CD4-positive, alpha-beta T cell treated with Interleukin-4 for 1 hour (primary cell): ENCODE measurements around the gene CPNE4.

ENCODE experiments used
- DNase-seq, 2 donors: peaks; one replicate each; pipeline ENCODE4 v3.0.0-alpha.2; 2020 to 2022

CPNE4 gene

GRCh38 chr3:131568460-131568859 is 466.4 kb downstream of the CPNE4 start:
- DNase-seq = no peak

DNA sequence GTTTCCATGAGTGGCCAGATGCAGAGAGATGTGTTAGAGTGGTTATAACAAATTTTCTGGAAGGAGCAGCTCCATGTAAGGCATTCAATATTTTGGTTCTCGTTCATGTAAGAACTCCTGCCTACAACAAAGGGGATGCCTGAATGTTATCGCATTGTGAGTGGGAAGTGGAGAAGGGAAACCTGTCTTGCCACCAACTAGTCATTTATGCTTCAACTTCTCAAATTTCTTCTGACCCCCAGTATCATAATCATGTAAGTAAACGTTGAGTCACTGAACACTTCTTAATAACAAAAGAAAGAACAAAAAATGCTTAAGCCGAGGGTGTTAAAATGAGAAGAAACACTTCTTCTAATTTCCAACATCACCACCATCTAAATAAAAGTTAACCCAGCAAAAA is 470.0 kb downstream of the CPNE4 start:
- no peak for DNase-seq

DNA sequence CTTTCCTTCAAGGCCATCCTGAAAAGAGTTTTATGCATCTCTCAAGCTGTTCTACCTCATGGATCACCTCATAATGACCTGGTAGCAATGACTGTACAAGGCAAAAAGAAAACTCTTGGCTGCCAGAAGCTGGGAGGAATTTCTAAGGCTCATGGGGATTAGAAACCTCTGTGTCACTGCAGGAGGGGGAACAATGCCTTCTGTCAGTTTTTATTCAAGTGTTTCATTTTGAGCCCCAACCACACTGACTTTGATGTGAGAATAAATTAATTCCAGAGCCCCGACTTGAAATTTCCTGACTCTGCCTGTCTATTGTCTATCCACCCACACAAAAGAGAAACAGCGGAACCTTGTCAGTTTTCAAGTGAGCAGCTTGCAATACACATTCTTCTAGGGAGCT is 473.3 kb downstream of the CPNE4 start:
- no peak for DNase-seq

DNA sequence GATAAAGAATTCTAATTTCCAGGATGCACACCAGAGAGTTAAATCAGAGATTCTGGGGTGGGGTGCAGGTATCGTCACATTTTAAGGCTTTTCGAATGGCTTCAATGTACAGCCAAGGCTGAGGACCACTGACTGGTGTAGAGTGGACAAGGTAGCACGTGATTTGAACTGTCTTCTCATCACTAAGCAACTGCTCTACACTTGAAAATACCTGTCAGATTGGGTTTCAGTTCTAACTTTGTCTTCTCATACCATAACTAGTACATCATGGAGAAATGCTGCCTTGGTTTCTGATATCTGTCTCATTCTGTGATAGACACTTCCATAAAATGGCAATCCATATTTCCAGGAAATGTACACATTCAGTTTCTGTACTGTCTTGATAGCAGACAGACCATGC is 474.0 kb downstream of the CPNE4 start:
- no peak for DNase-seq

DNA sequence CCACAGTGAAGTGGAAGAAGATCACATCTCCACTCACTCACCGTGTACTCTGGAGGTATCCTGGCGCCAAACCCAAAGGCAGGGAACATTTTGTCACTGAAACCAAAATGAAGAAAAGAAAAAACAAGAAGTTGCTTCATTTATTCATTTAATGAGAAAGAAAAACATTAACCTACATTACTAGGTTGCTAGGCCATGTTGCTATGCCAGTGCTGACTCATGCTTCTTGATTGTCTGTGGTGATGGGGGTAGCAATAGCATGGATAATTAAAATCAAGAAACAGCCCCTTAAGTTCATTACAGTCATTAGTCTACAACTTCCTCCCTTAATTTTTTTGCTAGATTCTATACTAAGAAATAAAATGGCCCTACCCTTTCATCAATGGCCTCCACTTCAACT is 479.4 kb downstream of the CPNE4 start:
- no peak for DNase-seq

GRCh38 chr3:131553495-131554247 is 481.1 kb downstream of the CPNE4 start:
- DNase-seq = no peak

DNA sequence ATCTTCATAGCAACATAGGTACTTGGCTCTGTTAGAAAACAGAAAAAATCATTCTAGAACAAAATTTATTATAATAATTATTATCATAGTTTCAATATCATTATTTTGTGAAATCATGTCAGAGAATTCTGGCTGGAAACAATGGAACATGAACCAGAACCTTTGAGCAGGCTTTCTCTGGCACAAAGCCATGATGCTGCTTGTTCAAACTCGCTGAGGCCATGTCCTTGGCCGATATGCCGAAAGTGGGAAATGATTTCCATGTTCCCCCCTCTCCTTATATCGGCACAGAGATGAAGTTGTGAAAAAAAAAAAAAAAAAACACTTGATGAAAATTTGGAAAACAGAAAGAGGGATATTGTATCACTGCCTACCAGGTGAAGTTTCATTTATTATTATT is 483.1 kb downstream of the CPNE4 start:
- no peak for DNase-seq

DNA sequence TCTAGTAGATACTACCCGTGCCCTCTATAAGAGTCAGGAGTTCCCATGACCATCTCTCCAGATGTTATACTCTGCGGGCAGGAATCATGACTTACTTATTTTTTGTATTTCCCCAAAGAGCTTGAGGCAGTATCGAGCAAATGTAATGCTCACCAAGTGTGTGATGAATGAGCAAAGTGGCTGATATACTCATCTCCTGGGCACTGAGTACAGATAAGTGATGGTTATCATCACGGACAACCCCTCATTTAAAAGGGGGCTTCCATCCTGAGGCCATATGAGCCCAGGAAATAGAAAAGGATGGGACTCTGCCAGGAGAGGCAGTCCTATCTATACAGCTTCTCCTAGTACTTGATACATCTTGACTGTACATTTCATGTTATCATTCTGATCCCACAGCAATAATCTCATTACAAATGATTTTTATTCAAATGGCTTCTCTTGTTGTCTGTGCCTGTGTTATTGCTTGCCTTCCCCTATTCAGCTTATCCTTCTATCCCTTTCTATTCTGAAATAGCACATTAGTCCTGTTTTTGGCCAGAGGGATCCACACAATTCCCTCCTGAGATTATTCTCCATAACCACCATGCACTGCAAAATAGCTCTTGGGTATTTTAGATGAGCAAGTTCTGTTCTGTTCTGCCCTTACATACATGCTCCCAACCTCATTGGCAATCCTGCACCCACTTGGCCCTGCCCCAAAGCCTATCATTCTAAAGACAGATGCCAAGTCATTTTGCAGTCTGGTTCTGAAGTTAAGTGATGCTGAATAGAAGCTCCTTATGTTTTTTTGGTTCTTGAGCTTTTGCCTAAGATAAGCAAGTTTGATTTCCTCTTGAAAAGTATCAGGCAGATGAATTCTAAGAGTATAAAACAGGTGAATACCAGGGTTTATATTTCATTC is 484.0 kb downstream of the CPNE4 start:
- DNase-seq = no peak

DNA sequence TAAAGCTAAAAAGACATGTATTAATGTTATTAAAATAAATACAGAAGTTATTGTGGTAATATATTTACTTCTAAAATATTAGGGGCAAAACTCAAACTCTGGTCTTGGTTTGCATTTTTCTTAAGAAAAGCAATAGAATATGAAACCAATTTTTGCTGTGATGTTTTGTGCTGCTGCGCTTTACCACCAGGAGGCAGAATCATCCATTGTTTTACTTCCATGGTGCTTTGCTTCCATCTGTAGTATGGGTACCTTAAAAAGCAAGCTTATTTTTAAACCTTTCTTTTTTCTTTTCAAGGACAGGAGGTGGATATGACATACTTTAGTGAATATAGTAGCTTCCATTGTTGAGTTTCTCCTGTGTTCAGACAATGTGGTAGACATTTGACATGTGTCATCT is 485.5 kb downstream of the CPNE4 start:
- DNase-seq = no peak

DNA sequence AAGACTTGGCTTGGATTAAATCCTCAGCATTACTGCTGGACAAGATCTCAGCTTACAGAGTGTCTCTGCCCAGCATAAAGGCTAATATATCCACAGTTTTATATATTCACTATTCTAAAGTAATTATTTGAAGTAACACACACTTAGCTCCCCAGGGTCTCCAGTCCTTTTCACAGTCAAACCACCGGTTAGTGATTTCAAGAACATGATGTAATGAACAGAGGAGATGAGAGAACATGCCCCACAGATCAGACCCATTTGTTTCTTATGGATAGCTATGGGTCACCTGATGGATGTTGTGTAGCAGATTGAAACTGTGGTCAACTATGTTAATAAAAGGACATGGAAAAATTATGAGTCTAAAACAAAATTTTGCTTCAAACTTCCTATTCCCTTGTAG is 487.2 kb downstream of the CPNE4 start:
- DNase-seq = no peak

DNA sequence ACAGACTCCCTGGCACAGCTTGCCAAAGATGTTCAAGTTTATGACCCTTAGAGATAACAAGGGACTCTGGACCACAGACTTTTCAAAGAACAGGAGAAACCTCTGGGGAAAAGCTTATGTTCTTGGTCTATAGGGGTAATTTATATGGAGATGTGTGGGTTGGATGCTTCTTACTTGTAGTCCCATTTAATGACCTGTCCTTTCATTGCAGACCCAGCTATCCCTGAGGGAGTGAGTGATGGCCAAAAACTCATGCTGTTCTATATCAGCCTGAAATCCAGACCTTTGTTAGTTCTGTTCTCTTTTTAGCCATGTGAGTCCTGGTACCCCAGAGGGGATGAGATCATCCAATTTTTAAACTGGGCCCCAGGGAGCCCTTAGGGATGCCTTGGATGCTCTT is 488.4 kb downstream of the CPNE4 start:
- no peak for DNase-seq

- no peak for DNase-seq
Observed at GRCh38 chr3:131544557-131544956, 490.3 kb downstream of the CPNE4 start.

- DNase-seq = no peak
Observed at GRCh38 chr3:131543714-131544113, 491.1 kb downstream of the CPNE4 start.

- no peak for DNase-seq
Observed at GRCh38 chr3:131541288-131541687, 493.5 kb downstream of the CPNE4 start.

GRCh38 chr3:131540821-131541220 is 494.0 kb downstream of the CPNE4 start:
- DNase-seq = no peak

GRCh38 chr3:131540143-131540542 is 494.7 kb downstream of the CPNE4 start:
- no peak for DNase-seq

DNA sequence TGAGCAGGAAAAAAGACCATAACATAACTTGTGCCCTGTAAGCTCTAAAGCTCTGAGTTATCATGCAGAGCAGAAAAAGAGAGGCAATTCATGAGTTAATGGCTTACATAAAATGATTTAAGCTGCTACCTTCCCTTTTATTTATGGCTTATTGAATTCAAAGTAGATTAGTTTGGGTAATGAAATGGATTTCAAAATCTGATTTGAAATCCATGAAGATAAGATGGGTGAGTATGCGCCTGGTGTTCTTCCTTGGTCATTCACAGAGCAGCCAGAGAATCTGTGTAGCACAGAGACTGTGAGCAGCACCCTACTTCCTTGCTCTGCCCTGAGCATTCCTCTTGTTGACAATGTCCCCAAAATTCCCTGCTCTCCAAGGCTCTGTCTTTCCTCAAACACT is 495.8 kb downstream of the CPNE4 start:
- no peak for DNase-seq

DNA sequence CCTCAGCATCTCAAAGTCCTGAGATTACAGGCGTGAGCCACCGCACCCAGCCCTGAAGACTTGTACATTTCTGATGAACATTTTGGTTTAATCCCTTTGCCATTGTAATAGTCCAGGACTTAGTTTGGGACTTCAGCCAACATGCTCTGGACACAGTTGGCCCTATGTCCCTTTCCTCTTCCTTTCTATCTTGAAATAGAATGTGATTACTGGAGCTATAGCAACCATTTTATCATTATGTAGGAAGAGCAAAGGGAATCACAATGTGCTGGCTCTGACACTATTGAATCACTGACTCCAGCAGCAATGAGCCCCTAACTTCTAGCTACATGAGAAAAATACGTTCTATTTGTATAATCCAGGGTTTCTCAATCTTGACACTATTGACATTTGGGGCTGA is 497.3 kb downstream of the CPNE4 start:
- no peak for DNase-seq

DNA sequence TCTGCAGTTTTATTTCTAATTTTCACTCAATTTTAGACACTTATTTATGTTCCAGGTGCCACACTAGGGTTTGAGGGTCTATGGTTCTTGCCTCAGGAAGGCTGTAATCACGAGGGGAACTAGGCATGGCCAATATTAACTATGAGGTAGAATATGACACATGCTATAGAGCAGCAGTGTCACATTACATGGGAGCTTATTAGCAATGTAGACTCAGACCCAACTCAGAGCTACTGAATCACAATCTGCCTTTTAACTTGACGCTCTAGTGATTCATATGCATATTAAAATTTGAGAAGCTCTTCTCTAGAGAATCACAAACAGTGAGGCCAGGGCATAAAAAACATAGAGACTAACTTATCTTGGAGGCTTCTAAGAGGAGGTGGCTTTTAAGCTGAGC is 499.2 kb downstream of the CPNE4 start:
- no peak for DNase-seq

GRCh38 chr3:131535131-131535530 is 499.7 kb downstream of the CPNE4 start:
- DNase-seq = no peak

- no peak for DNase-seq
Observed at GRCh38 chr3:131532645-131533044, 502.2 kb downstream of the CPNE4 start.

DNA sequence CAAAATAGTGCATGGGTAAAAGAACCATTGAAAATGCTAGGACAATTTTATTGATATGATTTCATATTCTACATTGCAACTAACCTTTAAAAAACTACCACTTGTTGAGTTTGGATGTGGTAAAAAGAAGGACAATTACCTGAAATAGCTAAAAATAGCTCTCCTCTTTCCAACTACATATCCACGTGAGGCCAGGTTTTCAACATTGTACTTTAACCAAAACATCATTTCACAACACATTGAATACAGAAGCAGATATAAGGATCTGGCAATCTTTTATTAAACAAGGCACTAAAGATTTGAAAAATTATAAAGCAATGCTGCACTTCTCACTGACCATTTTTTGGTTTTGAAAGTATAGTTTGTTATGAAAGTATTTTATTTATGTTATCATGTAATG is 504.0 kb downstream of the CPNE4 start:
- no peak for DNase-seq

GRCh38 chr3:131530388-131530787 is 504.4 kb downstream of the CPNE4 start:
- DNase-seq = no peak

- no peak for DNase-seq
Observed at GRCh38 chr3:131526801-131527347, 507.9 kb downstream of the CPNE4 start.
